CD4-positive, alpha-beta T cell treated with Interleukin-10 for 1 hour (primary cell): ENCODE measurements around the gene ATN1.

Experiments used
- DNase-seq: peaks from one replicate; pipeline ENCODE4 v3.0.0-alpha.2; 2020

ATN1 gene

DNA sequence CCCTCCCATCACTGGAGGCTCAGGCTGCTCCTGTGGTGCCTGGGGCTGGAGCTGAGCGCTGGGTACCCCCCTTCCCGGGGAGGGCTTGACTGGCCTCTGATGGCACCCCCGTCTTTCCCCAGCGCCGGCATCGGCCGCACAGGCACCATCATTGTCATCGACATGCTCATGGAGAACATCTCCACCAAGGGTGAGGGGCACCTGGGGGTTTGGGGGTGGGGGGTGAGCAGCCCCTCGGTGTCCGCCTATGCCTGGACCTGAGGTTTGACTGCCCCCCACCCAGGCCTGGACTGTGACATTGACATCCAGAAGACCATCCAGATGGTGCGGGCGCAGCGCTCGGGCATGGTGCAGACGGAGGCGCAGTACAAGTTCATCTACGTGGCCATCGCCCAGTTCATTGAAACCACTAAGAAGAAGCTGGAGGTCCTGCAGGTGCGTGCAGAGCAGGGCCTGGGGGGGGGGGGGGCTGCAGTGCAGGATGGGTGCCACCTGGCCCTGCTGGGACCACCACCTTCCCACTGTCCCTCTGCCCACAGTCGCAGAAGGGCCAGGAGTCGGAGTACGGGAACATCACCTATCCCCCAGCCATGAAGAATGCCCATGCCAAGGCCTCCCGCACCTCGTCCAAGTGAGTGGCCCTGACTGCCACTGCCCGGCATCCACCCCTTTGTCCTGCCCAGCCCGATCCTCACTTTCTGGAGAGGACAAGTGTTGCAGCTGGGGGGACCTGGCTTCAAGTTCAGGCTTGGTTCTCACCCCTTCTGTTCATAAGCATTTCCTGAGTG, 32.2 kb downstream of the ATN1 start:
- no peak for DNase-seq

DNA sequence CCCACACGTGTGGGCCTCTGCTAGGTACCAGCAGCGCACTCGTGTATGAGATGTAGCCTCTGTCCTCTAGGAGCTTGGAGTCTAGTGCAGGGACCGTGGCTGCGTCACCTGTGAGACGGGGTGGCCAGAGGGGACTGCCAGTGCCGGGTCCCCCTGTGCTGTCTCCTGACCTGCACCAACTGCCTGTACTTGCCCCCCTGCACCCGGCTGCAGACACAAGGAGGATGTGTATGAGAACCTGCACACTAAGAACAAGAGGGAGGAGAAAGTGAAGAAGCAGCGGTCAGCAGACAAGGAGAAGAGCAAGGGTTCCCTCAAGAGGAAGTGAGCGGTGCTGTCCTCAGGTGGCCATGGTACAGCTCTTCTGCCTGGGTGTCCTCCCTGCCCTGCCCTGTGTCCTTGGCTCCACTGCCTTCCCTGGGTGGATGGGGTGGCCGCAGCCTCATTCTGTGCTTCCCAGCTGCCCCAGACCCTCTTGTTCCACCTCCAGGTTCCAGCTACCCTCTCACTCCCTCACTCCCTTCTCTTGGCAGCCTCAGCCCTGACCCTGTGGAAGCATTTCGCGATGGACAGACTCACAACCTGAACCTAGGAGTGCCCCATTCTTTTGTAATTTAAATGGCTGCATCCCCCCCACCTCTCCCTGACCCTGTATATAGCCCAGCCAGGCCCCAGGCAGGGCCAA, 33.0 kb downstream of the ATN1 start:
- peak; percentile 60 for DNase-seq

DNA sequence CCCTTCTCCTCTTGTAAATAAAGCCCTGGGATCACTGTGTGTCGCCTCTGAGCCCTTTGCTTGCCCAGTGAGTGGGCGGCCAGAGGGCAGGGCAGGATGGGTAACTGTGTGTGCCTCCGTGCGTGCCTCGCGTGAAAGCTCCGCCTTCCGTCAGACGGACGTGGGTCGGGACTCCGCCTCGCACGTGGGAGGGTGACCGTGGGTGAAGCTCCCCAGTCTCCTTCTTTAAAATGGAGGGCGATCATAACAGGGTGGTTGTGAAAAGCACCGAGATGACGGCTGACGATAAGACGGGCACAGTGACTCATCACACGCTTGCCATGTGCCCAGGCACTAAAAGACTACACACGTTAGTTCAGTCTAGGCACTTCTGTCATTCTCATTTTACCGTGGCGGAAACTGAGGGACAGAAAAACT, 33.5 kb downstream of the ATN1 start:
- peak; percentile 94 for DNase-seq

DNA sequence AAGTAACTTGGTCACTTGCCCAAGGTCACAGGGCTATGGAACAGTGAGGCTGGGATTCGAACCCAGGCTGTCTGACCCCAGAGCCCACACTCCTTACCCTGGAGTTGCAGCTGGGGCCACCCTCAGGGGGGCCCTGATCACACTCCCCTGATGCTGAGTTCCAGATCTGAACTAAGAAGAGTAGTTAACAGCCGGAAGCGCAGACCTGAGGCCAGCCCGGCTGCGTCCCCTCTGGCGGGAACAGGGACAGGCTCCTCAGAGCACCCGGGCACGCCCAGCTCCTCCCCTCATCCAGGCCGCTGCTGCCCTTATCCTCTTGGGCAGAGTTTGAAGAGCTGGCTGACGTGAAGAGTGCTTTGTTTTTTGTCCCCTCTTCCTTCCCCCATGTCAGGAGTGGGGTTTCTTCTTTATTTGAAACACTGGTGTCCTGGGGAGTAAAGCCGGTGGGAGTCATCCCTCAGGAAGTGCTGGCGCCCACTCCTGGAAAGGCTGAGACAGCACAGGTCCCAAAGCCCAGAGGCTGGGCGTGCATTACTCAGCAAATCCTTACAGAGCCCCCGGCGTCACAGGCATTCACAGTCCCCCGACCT, 34.0 kb downstream of the ATN1 start:
- no peak for DNase-seq

DNA sequence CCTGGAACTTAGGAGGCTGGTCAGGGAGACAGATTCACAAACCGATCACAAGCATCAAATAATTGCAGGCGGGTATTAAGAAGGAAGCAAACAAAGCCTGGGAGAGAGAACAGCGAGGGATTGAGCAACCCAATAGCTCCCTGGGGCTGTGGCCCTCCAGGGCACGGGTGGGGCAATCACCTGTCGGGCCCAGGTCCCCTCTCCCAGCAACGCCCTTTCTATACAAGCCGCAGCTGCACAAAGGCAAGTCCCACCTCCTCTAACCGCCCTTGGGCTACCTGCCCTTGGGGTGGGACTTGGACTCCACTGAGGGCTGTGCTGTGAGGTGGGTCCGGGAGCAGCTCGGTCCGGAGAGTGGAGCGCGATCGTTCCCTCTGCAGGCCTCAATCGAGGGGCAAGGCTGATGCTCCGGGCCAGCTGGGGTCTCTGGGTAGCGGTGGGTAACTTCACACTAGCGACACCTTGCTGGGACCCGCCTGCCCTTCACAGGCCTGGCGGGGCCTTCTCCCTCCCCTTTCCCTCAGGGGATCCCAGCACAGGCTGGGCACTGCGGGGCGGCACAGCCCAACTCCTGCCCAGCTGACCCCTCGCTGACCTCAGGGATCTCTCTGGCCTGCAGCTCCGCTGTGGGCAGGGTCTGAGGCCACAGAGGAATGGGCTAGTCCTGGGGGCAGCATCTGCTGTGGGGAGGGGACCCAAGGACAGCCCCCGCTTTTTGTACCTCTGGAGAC, 34.7 kb downstream of the ATN1 start:
- DNase-seq: no peak

DNA sequence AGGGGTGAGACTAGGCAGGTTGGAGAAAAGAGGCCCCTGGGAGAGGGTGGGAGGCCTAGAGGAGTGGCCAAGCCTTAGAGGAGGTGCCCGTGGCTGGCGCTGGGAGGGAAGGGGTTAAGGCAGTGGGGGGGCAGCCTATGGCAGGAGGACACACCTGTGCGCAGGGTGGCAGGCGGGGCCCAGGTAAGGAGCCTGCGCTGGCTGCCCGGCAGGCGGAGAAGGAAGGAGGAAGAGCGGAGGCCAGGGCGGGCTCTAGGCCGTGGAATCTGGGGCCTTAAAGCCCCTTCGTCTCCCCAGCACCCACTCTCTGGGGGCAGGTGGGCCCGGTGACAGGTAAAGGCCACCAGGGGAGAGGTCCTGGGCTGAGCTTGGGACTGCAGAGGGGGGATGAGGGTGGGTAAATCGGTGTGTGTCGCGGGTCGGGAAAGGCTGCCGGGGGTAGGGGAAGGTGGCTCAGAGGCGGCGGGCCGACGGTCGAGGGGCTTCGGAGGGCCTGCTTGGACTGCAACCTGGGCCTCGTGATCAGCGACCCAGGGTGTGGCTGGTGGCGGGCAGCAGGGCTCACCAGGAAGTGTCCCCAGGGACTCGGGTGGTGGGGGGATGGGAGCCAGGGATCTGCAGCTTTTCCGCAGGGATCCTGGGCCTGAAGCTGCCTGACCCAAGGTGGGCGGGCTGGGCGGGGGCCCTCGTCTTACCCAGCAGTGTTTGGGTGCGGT, 35.4 kb downstream of the ATN1 start:
- no peak for DNase-seq

DNA sequence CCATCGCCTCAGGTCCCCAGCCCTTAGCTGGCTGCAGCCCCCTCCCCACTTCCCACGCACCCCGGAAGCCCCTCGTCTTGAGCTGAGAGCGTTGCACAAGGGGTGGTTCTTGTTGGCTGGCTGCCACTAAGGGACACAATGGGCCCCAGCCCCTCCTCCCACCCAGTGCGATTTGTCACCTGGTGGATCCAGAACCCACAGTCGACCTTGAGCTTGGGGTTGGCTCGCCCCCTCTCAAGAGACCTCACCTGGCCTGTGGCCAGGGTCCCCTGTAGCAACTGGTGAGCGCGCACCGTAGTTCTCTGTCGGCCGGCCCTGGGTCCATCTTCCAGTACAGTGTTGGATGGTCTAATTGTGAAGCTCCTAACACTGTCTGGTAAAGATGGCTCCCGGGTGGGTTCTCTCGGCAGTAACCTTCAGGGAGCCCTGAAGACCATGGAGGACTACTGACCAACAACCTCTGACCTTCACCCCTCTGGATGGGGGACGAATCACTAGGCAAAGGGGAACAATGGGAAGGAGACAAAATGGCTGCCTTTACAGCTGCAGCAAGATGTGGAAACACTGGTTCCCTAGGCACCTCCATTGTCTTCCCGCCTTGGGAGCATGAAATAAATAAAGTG, 36.1 kb downstream of the ATN1 start:
- no peak for DNase-seq

DNA sequence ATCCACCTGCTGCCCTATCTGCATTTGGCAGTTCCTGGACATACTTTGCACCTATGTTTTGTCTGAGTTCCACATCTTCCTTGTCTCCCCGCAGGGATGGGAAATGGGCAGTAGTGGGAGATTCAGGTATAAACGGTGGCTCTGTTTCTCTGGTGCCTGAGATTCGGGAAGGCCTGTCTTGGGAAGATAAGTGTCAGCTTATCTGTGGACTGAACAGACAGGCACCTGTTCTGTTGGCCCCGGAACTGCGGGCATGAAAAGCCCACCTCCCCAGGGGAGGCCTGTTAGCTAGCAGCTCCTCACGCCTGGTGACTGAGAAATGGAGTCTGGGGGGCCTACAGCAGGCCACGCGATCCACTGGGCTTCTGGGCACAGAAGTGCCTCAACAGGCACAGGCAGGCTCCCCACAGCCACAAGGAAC, 36.9 kb downstream of the ATN1 start:
- no peak for DNase-seq

DNA sequence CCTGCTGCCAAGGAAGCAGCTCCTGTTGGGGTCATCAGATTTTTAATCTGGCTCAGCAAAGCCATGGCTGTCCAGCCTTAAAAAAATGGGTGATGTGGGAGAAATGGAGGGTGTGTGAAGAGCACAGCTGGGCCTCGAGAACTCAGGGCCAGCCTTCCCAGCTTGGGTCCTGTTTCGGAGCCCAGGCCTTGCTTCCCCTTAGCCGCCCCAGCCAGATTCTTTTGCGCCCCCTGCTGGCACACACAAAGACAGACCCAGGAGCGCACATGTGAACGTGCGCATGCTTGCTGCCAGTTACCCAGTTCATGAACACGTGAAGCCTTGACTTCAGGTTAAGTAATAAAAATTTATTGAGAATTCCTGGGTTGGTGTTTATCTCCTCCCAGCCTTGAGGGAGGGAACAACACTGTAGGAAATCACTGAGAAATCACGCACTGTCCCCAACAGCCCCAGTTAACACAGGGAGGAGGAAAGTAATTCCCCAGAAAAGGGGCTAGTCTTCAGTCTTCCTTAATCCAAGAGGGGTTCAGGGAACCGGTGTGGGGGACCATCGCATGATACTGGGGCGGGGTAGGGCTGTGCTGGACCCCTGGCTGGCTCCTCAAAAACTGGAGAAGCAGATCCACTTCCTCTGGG, 37.4 kb downstream of the ATN1 start:
- peak; percentile 93 for DNase-seq

DNA sequence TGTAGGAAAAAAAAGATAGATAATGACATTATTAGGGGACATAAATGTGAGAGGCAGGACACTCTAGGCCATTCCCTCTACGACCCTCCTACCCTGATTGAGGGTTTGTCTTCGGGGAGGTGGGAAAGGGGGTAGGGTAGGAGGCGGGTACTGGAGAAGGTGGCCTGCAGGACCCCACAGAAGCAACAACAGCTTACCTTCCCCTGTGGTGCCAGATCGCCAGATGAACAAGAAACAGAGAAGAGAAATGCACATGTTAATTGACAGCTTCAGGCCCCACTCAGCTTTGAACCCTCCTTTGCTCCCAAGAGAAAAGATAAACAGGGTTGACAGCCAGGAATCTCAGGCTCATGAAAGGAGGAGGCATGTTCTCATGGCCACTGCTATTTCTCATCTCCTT, 38.0 kb downstream of the ATN1 start:
- DNase-seq: no peak

DNA sequence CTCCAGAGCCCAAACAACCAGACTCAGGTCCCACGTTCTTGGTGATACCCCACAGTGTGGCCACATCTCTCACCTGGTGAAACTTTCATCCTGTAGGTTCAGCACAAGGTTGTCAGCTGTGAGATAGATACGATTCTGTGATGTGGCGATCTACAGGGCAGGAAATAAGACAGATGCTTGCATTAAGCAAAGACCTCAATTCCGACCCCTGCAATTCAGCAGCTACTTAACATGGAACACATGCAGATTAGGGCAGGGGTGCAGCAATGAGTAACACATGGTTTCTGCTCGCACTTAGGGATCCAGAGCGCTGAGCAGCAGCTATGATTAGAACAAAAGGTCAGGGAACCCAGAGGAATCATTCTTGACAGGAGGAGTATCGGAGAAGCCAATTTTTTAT, 38.6 kb downstream of the ATN1 start:
- no peak for DNase-seq

DNA sequence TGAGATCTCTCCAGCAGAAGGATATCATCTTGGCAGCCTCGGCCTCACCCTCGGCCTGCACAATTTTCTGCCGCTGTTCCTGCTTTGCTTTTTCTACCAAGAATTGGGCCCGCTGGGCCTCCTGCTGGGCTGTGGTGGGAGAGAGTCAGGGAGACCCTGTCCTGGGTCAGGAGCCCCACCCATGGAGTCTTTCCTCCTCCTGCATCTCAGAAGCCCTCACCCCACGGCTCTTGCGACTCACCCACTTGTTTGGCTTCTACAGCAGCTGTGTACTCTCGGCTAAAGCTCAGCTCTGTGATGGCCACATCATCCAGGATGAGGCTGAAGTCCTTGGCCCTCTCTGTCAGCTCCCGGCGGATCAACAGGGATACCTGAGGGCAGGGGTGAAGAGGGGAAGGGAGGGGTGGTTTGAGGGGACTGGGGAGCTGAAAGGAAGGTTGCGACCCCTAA, 39.9 kb downstream of the ATN1 start:
- DNase-seq: no peak

DNA sequence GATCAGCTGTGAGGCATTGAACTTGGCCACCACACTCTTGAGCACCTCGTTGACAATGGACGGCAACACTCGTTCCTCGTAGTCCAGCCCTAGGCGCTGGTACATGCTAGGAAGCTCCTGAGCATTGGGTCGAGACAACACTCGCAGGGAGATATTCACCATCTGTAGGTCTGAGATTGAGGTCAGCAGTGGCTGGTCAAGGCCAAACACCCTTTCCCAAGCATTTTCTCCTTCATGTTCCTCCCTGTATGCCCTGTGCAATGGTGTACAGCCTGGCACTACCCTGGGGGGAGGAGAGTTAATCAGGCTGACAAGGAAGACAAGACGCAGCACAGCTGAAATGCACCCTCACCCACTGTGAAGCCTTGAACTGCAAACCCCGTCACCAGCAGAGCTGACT, 40.7 kb downstream of the ATN1 start:
- DNase-seq: no peak

DNA sequence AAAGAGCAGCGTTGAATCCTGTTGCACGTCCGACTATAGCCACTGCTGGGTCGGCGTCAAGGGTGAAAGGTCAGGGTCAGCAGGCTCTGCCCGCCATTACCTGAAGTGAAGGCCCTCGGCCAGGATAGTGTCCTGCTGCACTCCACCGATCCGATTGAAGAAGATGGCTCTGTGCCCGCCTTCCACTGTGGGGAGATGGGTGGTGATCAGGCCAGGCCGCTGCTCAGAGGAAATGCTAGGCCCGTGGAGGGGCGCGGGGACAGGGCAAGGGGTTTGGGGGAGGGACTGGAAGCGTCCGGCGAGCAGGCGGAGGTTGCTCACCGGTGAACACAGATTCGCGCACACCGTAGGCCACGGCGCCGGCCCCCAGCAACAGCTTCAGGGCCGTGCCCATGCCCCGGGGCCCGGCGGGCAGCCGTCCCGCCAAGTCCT, 42.4 kb downstream of the ATN1 start:
- DNase-seq: no peak

DNA sequence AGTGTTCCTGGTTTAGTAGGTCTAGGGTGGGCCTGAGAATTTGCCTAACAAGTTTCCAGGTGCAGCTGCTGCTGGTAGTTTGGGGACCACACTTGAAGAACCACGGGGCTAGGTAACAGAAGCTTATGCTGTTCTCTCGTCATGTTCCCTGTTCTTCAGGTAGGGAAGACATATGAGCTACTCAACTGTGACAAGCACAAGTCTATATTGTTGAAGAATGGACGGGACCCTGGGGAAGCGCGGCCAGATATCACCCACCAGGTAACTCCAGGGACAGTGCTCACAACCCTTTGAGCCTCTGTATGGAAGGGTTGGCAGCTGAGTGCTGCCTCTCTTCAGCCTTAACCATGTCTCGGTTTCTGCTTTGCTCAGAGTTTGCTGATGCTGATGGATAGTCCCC, 46.4 kb downstream of the ATN1 start:
- no peak for DNase-seq

DNA sequence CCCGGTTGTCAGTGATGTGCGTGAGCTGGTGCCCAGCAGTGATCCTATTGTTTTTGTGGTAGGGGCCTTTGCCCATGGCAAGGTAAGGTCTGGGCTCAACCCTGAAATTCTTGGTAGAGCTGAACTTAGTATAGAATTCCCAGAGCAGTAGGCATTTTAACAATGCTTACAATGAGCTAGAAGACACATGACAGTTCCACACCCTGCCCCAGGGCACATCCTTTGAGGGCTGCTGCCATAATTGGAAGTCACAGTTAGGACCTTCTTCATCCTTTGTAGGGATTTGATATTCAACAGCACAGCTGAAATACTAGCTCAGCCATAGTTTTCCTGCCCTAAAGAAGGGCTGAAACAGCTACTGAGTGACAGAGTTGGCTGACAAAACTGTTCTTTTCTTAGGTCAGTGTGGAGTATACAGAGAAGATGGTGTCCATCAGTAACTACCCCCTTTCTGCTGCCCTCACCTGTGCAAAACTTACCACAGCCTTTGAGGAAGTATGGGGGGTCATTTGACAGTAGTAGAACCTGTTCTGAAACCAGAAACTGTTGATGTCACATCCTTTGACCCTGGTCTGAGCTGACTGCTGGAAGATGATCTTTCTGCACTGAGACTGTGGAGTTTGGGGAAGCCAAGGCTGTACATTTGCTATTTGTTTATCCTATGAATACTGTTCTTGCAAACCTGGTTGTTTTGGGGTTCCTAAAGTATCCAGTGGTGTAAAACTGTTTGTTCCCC, 47.7 kb downstream of the ATN1 start:
- no peak for DNase-seq

DNA sequence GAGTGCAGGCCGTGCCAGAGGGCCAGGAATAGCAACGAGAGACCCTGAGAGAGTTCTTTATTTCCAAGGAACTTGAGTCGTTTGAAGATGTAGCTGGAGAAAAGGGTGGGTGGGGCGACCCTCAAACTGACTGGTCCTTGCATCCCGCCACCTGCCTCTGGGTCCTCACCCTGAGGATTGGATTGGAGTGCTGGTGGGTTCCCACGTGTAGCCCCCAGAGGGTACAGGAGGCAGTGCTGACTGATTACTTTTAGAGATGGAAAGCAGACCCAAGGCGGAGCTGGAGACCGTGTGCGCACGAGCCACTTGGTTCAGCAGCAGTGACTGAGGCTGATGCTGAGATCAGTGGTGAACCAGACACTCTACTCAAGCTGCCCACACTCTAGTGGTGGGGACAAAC, 49.9 kb downstream of the ATN1 start:
- no peak for DNase-seq

DNA sequence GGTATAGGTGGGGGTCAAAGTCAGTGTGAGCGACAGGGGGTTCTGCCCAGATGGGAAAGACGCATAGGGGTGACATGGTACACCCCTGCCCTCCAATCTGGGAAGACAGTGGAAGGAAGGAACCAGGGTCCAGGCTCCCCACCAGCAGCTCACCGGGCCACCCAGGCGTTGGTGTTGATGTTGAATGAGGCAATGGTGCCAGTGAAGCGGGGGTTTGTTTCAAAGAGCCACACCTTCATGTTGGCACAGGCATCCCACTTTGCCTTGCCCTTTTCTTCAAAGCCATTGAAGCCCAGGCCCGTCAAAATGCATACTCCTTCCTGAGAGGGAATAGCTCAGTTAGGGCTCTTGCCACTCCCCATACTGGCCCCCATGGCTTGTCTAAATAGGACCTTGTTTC, 50.4 kb downstream of the ATN1 start:
- no peak for DNase-seq

DNA sequence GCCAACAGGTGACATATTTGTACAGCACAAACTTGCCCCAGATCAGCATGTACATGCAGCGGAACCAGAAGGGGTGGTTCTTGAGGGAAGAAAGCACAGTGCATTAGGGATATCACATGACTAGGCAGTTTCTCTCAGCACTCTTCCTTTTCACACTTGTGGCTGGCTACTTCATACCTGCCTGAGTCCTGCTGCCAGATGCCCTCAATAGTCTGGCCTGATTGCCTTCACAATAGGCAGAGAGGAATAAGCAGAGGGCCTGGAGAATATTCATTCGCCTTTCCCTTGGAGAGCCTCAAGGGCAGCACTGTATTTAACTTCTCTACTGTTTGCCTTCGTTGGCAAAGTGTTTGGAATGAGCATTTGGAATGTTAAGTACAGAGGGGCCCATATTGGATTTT, 50.9 kb downstream of the ATN1 start:
- no peak for DNase-seq

DNA sequence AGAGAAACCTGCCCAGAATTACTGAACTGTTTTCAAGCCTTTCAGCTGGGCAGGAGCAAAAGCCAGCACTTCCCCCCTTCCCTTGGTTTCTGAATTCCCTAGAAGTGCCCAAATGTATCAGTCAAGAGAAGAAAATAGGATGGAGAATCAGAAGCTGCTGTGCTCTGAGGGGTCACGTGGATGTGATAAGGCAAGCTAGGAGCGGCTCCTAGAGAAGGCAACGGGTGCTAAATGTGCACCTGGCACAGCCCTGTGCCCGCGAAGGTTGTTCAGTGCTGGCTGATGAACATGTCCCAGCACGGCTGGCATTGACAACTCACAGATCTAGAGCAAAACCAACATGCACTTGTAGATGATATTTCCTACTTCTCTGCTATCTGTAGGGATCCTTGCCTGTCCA, 51.3 kb downstream of the ATN1 start:
- no peak for DNase-seq

DNA sequence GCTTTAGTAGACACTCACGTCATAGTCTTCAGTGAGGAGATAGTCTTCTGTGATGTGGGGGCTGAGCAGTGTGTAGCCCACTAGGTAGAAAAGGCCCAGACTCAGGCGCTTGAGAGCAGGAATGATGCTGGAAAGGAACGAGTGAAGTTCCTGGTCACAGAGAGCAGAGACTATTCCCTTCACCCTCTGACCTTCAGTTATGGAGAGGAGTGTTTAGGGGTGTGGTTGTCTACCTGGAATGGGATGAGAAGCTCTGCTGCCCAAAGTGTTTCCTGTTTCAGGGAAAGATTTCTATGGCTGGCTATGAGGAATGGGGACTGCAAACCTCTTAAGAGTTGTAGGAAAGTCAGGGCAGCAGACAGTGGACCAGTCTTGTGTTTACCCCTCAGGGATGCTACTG, 51.7 kb downstream of the ATN1 start:
- no peak for DNase-seq
